Smooth muscle cell (in vitro differentiated cells): Measurements from ENCODE around the gene SCAANT1. TPM values are rescaled to one million over a fixed set of nuclear protein-coding genes. Genes with fewer than 3 reads are reported as not detected.

ENCODE experiments used
- DNase-seq: peaks from one replicate; lab custom pipeline; 2025; ENCODE audit not compliant: unreplicated experiment; lab: John Stamatoyannopoulos, UW
- H2AFZ ChIP-seq: fragments of 200-600 bp; sonication (generic); 2 replicates; pipeline ENCODE4 v1.6.0; 2016; ENCODE audit warnings: antibody characterized with exemption, low read depth, mild to moderate bottlenecking
- H3F3A ChIP-seq: fragments of 200-600 bp; sonication (generic); 2 replicates; pipeline ENCODE4 v1.6.0; 2017; ENCODE audit warnings: antibody characterized with exemption, low read depth
- H3K27ac ChIP-seq: fragments of 200-600 bp; sonication (generic); 2 replicates; pipeline ENCODE4 v1.5.1; 2016; ENCODE audit warnings: low read depth, mild to moderate bottlenecking
- H3K27me3 ChIP-seq: fragments of 200-600 bp; sonication (generic); 2 replicates; pipeline ENCODE4 v1.6.1; 2016; ENCODE audit warnings: low read depth, mild to moderate bottlenecking
- H3K36me3 ChIP-seq: fragments of 200-600 bp; sonication (generic); 2 replicates; pipeline ENCODE4 v1.5.1; 2016; ENCODE audit warnings: low read depth
- H3K4me1 ChIP-seq: fragments of 200-600 bp; sonication (generic); 2 replicates; pipeline ENCODE4 v1.5.1; 2016; ENCODE audit warnings: low read depth
- H3K4me2 ChIP-seq: fragments of 200-600 bp; sonication (generic); 2 replicates; pipeline ENCODE4 v1.6.0; 2016; ENCODE audit warnings: mild to moderate bottlenecking
- H3K4me3 ChIP-seq: fragments of 200-600 bp; sonication (generic); 2 replicates; pipeline ENCODE4 v1.5.1; 2016; ENCODE audit warnings: mild to moderate bottlenecking
- H3K79me2 ChIP-seq: fragments of 200-600 bp; sonication (generic); 2 replicates; pipeline ENCODE4 v1.6.0; 2016; ENCODE audit warnings: low read depth, mild to moderate bottlenecking
- H3K9ac ChIP-seq: fragments of 200-600 bp; sonication (generic); 2 replicates; pipeline ENCODE4 v1.6.0; 2016; ENCODE audit warnings: low read depth
- H3K9me3 ChIP-seq: fragments of 200-600 bp; sonication (generic); replicated peaks from 2 replicates; pipeline ENCODE4 v1.5.1; 2016; ENCODE audit warnings: low read depth
- H4K20me1 ChIP-seq: fragments of 200-600 bp; sonication (generic); 2 replicates; pipeline ENCODE4 v1.6.0; 2016; ENCODE audit warnings: low read depth
- WGBS: methylation state at CpG from one replicate; pipeline ENCODE4 v1.1.7; 2016; ENCODE audit warnings: low lambda C conversion rate; 5-methylcytosine and 5-hydroxymethylcytosine counted together
- polyA plus RNA-seq: library from polyadenylated mRNA; unstranded; fragments of >200 nt; fragmentation: Nextera tagmentation; extraction: Ambion mirVana; gene quantifications from 2 replicates; pipeline ENCODE4 v1.2.1, GENCODE V29; 2016
- total RNA-seq: library from RNA; depleted of rRNA; stranded (reverse); fragments of >200 nt; gene quantifications from 2 replicates; pipeline ENCODE4 v1.2.3, GENCODE V29; 2014
- TF ChIP-seq, protein P1 (sequence below): fragments of 200-600 bp; sonication (generic); IDR thresholded peaks from 2 replicates; pipeline ENCODE4 v1.5.1; 2017; ENCODE audit warnings: borderline replicate concordance, mild to moderate bottlenecking, antibody characterized with exemption; ENCODE audit not compliant: insufficient read depth, poor library complexity, severe bottlenecking

SCAANT1 gene
- total and polyA plus RNA-seq, 2 experiments from 2014 or later, result not detected

DNA sequence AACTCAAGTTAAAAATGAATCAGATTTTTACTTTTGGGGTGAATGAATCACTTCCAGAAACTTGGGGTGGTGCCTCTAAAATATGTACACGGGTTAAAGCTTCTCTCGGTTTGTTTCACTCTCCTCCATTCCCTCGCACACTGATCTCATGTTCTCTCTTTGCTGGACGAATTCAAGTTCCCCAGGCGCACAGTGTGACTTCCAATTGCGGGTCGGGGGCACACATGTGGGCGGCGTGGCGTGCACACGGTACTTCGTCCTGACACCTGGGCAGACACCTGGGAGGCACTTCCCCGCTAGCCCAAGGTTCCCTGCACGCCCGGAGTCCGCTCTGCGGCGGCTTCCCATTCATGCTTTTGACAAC is 692 bp downstream of the SCAANT1 start:
- DNase-seq, result no peak
- WGBS, result 2% methylated on average over 15 of the region's 18 CpGs
- peak overlapping the region; percentile 93 for H3K27ac ChIP-seq
- H3K4me3 ChIP-seq, result peak overlapping the region; percentile 85
- peaks cover 4% of the 10 kb centered on the region for H3K36me3 ChIP-seq
- H4K20me1 ChIP-seq, result peaks cover 34% of the 10 kb centered on the region
- peak overlapping the region; percentile 93 for H3K4me2 ChIP-seq
- peak overlapping the region; percentile 39 for H2AFZ ChIP-seq
- H3K9ac ChIP-seq, result peak overlapping the region; percentile 98
- peaks cover 5% of the 10 kb centered on the region for H3F3A ChIP-seq
- no peaks in the 10 kb centered on the region for H3K9me3 ChIP-seq
- H3K27me3 ChIP-seq, result no peaks in the 10 kb centered on the region
- TF ChIP-seq, protein P1, sequence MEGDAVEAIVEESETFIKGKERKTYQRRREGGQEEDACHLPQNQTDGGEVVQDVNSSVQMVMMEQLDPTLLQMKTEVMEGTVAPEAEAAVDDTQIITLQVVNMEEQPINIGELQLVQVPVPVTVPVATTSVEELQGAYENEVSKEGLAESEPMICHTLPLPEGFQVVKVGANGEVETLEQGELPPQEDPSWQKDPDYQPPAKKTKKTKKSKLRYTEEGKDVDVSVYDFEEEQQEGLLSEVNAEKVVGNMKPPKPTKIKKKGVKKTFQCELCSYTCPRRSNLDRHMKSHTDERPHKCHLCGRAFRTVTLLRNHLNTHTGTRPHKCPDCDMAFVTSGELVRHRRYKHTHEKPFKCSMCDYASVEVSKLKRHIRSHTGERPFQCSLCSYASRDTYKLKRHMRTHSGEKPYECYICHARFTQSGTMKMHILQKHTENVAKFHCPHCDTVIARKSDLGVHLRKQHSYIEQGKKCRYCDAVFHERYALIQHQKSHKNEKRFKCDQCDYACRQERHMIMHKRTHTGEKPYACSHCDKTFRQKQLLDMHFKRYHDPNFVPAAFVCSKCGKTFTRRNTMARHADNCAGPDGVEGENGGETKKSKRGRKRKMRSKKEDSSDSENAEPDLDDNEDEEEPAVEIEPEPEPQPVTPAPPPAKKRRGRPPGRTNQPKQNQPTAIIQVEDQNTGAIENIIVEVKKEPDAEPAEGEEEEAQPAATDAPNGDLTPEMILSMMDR, result no peak
- H3K79me2 ChIP-seq, result peaks cover 8% of the 10 kb centered on the region
- peaks cover 16% of the 10 kb centered on the region for H3K4me1 ChIP-seq

- Histone ChIP-seq H3K4me1 (peaks cover 16% of the 10 kb centered on the region), H3K9me3 (no peaks in the 10 kb centered on the region), H3F3A (peaks cover 5% of the 10 kb centered on the region), H3K9ac (peak overlapping the region; percentile 98), H3K27me3 (no peaks in the 10 kb centered on the region), H3K4me2 (peak overlapping the region; percentile 93), H3K4me3 (peak overlapping the region; percentile 85), H3K27ac (peak overlapping the region; percentile 93), H3K79me2 (peaks cover 2% of the 10 kb centered on the region), H4K20me1 (peaks cover 28% of the 10 kb centered on the region), H3K36me3 (no peaks in the 10 kb centered on the region), H2AFZ (peak overlapping the region; percentile 39)
- WGBS, result 58% methylated on average over 1 of the region's 1 CpG
- TF ChIP-seq, protein P1, result no peak
- DNase-seq, result no peak
Observed at GRCh38 chr3:63910891-63911290, 1.3 kb downstream of the SCAANT1 start.

GRCh38 chr3:63910001-63910400 is 2.2 kb downstream of the SCAANT1 start:
- Histone ChIP-seq H4K20me1 (peaks cover 19% of the 10 kb centered on the region), H2AFZ (no peak overlapping the region), H3K79me2 (no peaks in the 10 kb centered on the region), H3K4me2 (no peak overlapping the region), H3K27me3 (no peaks in the 10 kb centered on the region), H3F3A (peaks cover 5% of the 10 kb centered on the region), H3K9me3 (no peaks in the 10 kb centered on the region), H3K36me3 (no peaks in the 10 kb centered on the region), H3K4me3 (no peak overlapping the region), H3K9ac (no peak overlapping the region), H3K4me1 (peaks cover 16% of the 10 kb centered on the region), H3K27ac (no peak overlapping the region)
- TF ChIP-seq, protein P1, result no peak
- 94% methylated on average over 4 of the region's 4 CpGs for WGBS
- no peak for DNase-seq

DNA sequence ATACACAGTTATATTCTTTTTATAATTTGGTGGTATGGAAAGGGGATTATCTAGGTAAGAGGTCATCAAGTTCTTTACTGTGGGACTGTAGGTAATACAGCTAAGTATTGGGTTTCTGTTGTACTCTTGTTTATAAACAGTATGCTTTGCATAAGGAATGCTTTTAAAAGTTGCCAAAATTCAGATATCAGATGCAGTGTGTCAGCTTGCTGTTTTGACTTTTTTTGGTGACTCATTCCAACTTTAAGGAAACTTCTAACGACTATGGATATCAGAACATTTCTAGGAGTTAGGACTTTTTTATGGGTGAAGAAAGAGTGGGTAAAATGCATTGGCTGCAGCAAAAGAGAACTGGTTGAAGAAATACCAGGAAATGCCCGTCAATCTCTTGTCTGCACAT is 2.8 kb downstream of the SCAANT1 start:
- Histone ChIP-seq H3K4me2 (no peak overlapping the region), H3K4me3 (no peak overlapping the region), H2AFZ (no peak overlapping the region), H3K27me3 (no peaks in the 10 kb centered on the region), H3K79me2 (no peaks in the 10 kb centered on the region), H3K9me3 (no peaks in the 10 kb centered on the region), H4K20me1 (peaks cover 17% of the 10 kb centered on the region), H3K27ac (no peak overlapping the region), H3K9ac (no peak overlapping the region), H3K4me1 (peaks cover 16% of the 10 kb centered on the region), H3F3A (peaks cover 5% of the 10 kb centered on the region), H3K36me3 (no peaks in the 10 kb centered on the region)
- no peak for DNase-seq
- WGBS, result 41% methylated on average over 2 of the region's 2 CpGs
- TF ChIP-seq, protein P1, result no peak
